Cardiac muscle cell (in vitro differentiated cells and primary cell): Measurements from ENCODE around the gene SRP19. TPM values are rescaled to one million over a fixed set of nuclear protein-coding genes. Genes with fewer than 3 reads are reported as not detected.

Experiments used
- DNase-seq, 2 donors: peaks; one replicate each; pipeline versions ENCODE4 v3.0.0 to v3.0.0-alpha.2; 2010 to 2017; ENCODE audit warnings: low read depth in 1 of 2, low spot score in 1 of 2
- H3K27ac ChIP-seq: fragments of 200-600 bp; sonication (generic); 2 replicates; pipeline ENCODE4 v1.5.1; 2016
- H3K27me3 ChIP-seq: fragments of 200-600 bp; sonication (generic); 2 replicates; pipeline ENCODE4 v1.6.0; 2016; ENCODE audit warnings: control low read depth
- H3K36me3 ChIP-seq: fragments of 200-600 bp; sonication (generic); 2 replicates; pipeline ENCODE4 v1.5.1; 2016; ENCODE audit warnings: control low read depth
- H3K4me1 ChIP-seq: fragments of 200-600 bp; sonication (generic); 2 replicates; pipeline ENCODE4 v1.8.1; 2017; ENCODE audit warnings: low read depth, mild to moderate bottlenecking, mixed run types
- H3K4me3 ChIP-seq: fragments of 200-600 bp; sonication (generic); 2 replicates; pipeline ENCODE4 v1.5.1; 2016; ENCODE audit warnings: mild to moderate bottlenecking
- H3K9me3 ChIP-seq: fragments of 200-600 bp; sonication (generic); 2 replicates; pipeline ENCODE4 v1.5.1; 2017; ENCODE audit warnings: low read depth, mild to moderate bottlenecking, control low read depth
- polyA plus RNA-seq: library from polyadenylated mRNA; unstranded; fragments of >200 nt; fragmentation: Nextera tagmentation; extraction: Ambion mirVana; gene quantifications from 2 replicates; pipeline ENCODE4 v1.2.1, GENCODE V29; 2016
- total RNA-seq: library from RNA; depleted of rRNA; stranded (reverse); fragments of >200 nt; gene quantifications from 2 replicates; pipeline ENCODE4 v1.2.3, GENCODE V29; 2016
- TF ChIP-seq, protein P1 (sequence below): IDR thresholded peaks from 2 replicates; pipeline ENCODE4 v1.5.1; 2012; ENCODE audit warnings: low read depth, mild to moderate bottlenecking, low read length

SRP19 gene
- total and polyA plus RNA-seq, 2 experiments from 2014 or later: 69.1 to 130 TPM

DNA sequence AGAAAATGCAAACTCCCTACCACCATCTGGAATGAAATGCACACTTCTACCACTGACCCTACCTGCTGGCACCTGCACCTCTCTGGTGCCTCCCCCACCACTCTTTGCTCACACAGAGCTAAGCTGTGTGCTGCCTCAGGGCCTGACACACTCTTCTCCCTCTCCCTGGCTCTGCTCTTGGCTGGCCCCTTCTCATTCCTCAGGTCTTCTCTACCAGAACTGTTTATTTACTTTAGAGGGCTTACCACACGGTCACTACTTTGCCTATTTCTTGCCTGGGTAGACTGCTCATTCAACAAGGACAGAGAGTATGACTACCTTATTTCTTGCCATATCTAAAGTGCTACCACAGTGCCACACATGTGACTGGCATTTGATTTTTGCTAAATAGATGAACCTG, 57.6 kb downstream of the SRP19 start:
- Histone ChIP-seq H3K36me3 (no peaks in the 10 kb centered on the region), H3K9me3 (no peaks in the 10 kb centered on the region), H3K27ac (no peak overlapping the region), H3K4me3 (no peak overlapping the region), H3K27me3 (peaks cover 2% of the 10 kb centered on the region), H3K4me1 (peaks cover 42% of the 10 kb centered on the region)
- TF ChIP-seq, protein P1, sequence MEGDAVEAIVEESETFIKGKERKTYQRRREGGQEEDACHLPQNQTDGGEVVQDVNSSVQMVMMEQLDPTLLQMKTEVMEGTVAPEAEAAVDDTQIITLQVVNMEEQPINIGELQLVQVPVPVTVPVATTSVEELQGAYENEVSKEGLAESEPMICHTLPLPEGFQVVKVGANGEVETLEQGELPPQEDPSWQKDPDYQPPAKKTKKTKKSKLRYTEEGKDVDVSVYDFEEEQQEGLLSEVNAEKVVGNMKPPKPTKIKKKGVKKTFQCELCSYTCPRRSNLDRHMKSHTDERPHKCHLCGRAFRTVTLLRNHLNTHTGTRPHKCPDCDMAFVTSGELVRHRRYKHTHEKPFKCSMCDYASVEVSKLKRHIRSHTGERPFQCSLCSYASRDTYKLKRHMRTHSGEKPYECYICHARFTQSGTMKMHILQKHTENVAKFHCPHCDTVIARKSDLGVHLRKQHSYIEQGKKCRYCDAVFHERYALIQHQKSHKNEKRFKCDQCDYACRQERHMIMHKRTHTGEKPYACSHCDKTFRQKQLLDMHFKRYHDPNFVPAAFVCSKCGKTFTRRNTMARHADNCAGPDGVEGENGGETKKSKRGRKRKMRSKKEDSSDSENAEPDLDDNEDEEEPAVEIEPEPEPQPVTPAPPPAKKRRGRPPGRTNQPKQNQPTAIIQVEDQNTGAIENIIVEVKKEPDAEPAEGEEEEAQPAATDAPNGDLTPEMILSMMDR: no peak
- no peak for DNase-seq

Other genes with a start within 250 kb of the SRP19 start
- gene APC, start 123.4 kb upstream of the SRP19 start, total RNA-seq: 38.3 and 40.1 TPM in 2 replicates
- gene APC, start 123.4 kb upstream of the SRP19 start, polyA plus RNA-seq: 12.9 and 22.9 TPM in 2 replicates
- 27.0 and 30.4 TPM in 2 replicates for gene REEP5, start 60.9 kb downstream of the SRP19 start, total RNA-seq
- gene REEP5, start 60.9 kb downstream of the SRP19 start, polyA plus RNA-seq: 138 TPM in 2 replicates
- gene DCP2, start 115.5 kb downstream of the SRP19 start, total RNA-seq: 20.7 and 23.9 TPM in 2 replicates
- gene DCP2, start 115.5 kb downstream of the SRP19 start, polyA plus RNA-seq: 17.6 and 19.9 TPM in 2 replicates